Measurements from ENCODE around the gene DUS1L. TPM values are rescaled to one million over a fixed set of nuclear protein-coding genes. Genes with fewer than 3 reads are reported as not detected.

DUS1L gene
- total RNA-seq, 4 donors from 2014 or later = 73.6 to 207 (median 122) TPM

GRCh38 chr17:82037092-82037888 is 28.3 kb downstream of the DUS1L start, which contains the start of gene DCXR:
DCXR (minus strand) TSS chr17:82037697; CDS start chr17:82037682, 15 bp downstream.
- H3K36me3 ChIP-seq = no peaks in the 10 kb centered on the region
- H3K4me1 ChIP-seq = peaks cover 0 to 18% (median 13%) of the 10 kb centered on the region in 4 donors
- DNase-seq = peak; percentile 99
- peak within 1 kb of the TSS; percentile 60 to 85 (median 74) for H3K4me3 ChIP-seq
- TF ChIP-seq CTCF (IDR thresholded peaks at IDR 0.05) (peak; percentile 72 to 94 (median 92)), POLR2A (IDR thresholded peaks at IDR 0.05) (peak; percentile 92 to 99)
- no peaks in the 10 kb centered on the region for H3K27me3 ChIP-seq
- peak within 1 kb of the TSS; percentile 93 to 100 (median 96) for H3K27ac ChIP-seq
- no peaks in the 10 kb centered on the region for H3K9me3 ChIP-seq

DNA sequence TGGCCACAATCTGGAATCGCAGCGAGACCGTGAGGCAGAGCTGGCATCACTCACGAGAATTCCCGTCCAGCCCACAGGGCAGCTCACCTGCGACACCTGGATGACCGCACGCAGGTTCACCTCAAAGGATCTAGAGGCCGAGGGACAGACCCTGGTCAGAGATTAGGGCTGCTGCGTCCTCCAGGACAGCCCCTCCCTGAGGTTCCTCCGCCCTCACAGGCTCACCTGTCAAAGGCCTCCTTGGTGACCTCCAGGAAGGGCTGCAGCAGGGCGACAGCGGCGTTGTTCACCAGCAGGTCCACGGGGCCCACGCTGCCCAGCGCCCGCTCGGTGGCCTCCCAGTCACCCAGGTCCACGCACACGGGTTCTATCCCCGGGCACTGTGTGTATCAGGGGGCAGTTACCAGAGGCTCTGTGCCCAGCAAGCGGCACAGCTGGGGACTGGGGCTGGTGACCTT is 28.9 kb downstream of the DUS1L start:
- TF ChIP-seq POLR2A (IDR thresholded peaks at IDR 0.05) = no peak
- no peak for TF ChIP-seq CTCF (IDR thresholded peaks at IDR 0.05)
- H3K4me1 ChIP-seq = peaks cover 0 to 23% (median 16%) of the 10 kb centered on the region in 4 donors
- H3K36me3 ChIP-seq = no peaks in the 10 kb centered on the region
- H3K27ac ChIP-seq = peak overlapping the region; percentile 93 to 100 (median 96)
- H3K4me3 ChIP-seq = peak overlapping the region; percentile 60 to 85 (median 74)
- H3K27me3 ChIP-seq = no peaks in the 10 kb centered on the region
- H3K9me3 ChIP-seq = no peaks in the 10 kb centered on the region
- no peak for DNase-seq

DNA sequence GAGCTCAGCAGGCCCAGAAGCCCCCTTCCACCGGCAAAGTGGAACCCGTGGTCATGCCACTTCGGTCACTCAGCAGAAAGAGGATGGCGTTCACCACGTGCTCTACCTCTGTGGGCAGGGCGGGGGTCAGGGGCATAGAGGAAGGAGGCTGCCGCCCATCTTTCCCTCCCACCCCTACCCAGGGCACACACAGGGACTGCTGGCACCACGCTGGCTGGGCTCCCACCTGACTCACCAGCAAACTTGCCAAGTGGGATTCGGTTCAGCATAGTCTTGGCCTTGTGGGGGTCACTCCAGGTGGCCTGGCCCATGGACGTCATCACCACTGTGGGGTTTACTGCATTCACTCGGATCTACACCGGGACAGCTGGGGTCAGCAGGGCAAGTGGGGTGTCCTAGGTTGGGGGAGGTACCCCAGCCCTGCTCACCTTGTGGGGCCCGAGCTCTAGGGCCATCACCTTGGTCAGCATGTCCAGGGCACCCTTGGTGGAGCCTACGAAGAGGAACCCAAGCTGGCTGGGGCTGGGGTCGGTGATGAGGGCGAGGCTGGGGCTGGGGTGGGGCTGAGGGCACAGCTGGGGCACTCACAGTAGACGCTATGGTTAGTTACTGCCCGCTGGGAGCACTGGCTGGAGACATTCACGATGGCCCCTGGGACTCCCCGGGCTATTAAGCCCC is 29.5 kb downstream of the DUS1L start:
- Histone ChIP-seq H3K27ac (peak overlapping the region in 2 of 4 donors; percentile 94 to 99), H3K4me3 (peak overlapping the region; percentile 60 to 85 (median 74)), H3K27me3 (no peaks in the 10 kb centered on the region), H3K4me1 (peaks cover 0 to 23% (median 16%) of the 10 kb centered on the region in 4 donors), H3K9me3 (no peaks in the 10 kb centered on the region), H3K36me3 (no peaks in the 10 kb centered on the region)
- no peak for TF ChIP-seq CTCF (IDR thresholded peaks at IDR 0.05)
- TF ChIP-seq POLR2A (IDR thresholded peaks at IDR 0.05) = no peak
- no peak for DNase-seq

DNA sequence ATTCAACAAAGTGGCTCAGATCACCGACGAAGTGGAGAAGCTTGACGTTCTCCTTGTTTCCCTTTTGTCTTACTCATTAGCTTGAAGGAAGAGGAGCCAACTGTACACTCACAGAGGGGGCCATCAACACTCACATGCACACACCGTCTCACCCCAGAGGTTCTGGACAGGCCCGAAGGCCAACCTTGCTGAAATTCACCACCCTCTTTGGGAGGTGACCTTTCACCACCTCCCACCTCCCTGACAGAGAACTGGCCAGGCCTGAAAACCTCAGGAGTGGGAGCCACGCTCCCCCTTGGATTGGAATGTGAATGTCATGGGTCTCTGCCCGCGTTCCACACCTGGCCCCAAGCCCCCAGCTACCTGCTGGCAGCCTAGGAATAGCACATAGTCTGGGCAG is 30.1 kb downstream of the DUS1L start:
- no peak overlapping the region for H3K27ac ChIP-seq
- DNase-seq = no peak
- no peaks in the 10 kb centered on the region for H3K9me3 ChIP-seq
- H3K4me3 ChIP-seq = no peak overlapping the region
- no peaks in the 10 kb centered on the region for H3K27me3 ChIP-seq
- peaks cover 0 to 25% (median 17%) of the 10 kb centered on the region in 4 donors for H3K4me1 ChIP-seq
- TF ChIP-seq CTCF (IDR thresholded peaks at IDR 0.05) (no peak), POLR2A (IDR thresholded peaks at IDR 0.05) (no peak)
- no peaks in the 10 kb centered on the region for H3K36me3 ChIP-seq

DNA sequence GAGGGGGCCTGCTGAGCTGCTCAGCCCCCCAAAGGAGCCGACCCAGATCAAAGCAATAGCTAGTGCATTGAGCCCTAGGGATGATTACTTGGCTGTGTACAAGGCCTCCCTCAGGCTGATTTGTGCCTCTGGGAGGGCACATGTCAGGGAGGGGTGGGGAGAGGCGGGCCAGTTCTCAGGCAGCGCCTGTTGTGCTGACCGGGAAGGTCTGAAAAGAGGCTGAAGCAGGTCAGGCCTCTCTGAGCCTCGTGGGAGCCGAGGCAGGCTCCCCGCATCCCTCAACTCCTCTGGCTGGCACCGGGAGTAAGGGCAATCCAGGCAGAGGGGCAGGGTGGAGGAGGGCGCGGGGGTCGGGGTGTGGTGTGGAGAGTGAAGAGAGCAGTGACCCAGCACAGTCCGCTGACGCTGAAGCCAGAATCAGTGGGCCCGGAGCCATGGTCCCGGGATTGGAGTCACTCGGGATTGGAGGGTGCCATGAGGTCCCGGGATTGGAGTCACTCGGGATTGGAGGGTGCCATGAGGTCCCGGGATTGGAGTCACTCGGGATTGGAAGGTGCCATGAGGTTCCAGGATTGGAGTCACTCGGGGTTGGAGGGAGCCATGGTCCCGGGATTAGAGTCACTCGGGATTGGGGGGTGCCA is 31.1 kb downstream of the DUS1L start:
- no peak overlapping the region for H3K27ac ChIP-seq
- no peak for TF ChIP-seq CTCF (IDR thresholded peaks at IDR 0.05)
- TF ChIP-seq POLR2A (IDR thresholded peaks at IDR 0.05) = no peak
- H3K4me1 ChIP-seq = peaks cover 0 to 32% (median 23%) of the 10 kb centered on the region in 4 donors
- no peaks in the 10 kb centered on the region for H3K36me3 ChIP-seq
- H3K4me3 ChIP-seq = no peak overlapping the region
- DNase-seq = no peak
- H3K9me3 ChIP-seq = no peaks in the 10 kb centered on the region
- no peaks in the 10 kb centered on the region for H3K27me3 ChIP-seq
